Heart right ventricle (tissue), 16 donors: ENCODE data around the gene RUVBL1. TPM values are rescaled to one million over a fixed set of nuclear protein-coding genes. Genes with fewer than 3 reads are reported as not detected.

Source experiments
- ATAC-seq, 8 donors: fragments of 200-7000 bp; cut with Tn5 transposase; one replicate each; pipeline ENCODE4 v1.9.1; 2020; ENCODE audit warnings: mild to moderate bottlenecking in 8 of 8, moderate library complexity in 8 of 8, moderate number of reproducible peaks in 1 of 8
- DNase-seq, 2 donors: peaks; one replicate each; pipeline ENCODE4 v3.0.0-alpha.2; 2020
- H3K27ac ChIP-seq, 10 donors: fragments of 200-600 bp; sonication (generic) in 2 of 10; one replicate each; pipeline versions ENCODE4 v1.5.0 to v1.8.0; 2020 to 2022; ENCODE audit warnings: mild to moderate bottlenecking in 3 of 10
- H3K27me3 ChIP-seq, 7 donors: fragments of 200-600 bp; one replicate each; pipeline ENCODE4 v1.8.0; 2021 to 2022; ENCODE audit warnings: mild to moderate bottlenecking in 2 of 7
- H3K36me3 ChIP-seq, 9 donors: fragments of 200-600 bp; sonication (generic) in 1 of 9; one replicate each; pipeline versions ENCODE4 v1.5.0 to v1.8.0; 2020 to 2022; ENCODE audit warnings: mild to moderate bottlenecking in 2 of 9
- H3K4me1 ChIP-seq, 9 donors: fragments of 200-600 bp; sonication (generic) in 1 of 9; one replicate each; pipeline versions ENCODE4 v1.5.0 to v1.8.0; 2020 to 2022; ENCODE audit warnings: mild to moderate bottlenecking in 4 of 9
- H3K4me3 ChIP-seq, 10 donors: fragments of 200-600 bp; sonication (generic) in 2 of 10; one replicate each; pipeline versions ENCODE4 v1.5.0 to v1.8.0; 2020 to 2022; ENCODE audit warnings: mild to moderate bottlenecking in 7 of 10, moderate library complexity in 2 of 10
- H3K9me3 ChIP-seq, 11 donors: fragments of 200-600 bp in 10 of 11; sonication (generic) in 2 of 11; one replicate each; pipeline versions ENCODE4 v1.5.0 to v1.8.0; 2013 to 2022; ENCODE audit warnings: mild to moderate bottlenecking in 2 of 11, control low read depth in 1 of 11, moderate library complexity in 1 of 11
- WGBS, 2 donors: extraction: QIAGEN DNeasy Blood & Tissue Kit; methylation state at CpG; one replicate each; pipeline ENCODE4 v1.1.7; 2013; ENCODE audit warnings: inconsistent platforms in 1 of 2; 5-methylcytosine and 5-hydroxymethylcytosine counted together
- intact Hi-C, 10 donors: fragments of 100-400 bp; cut with DNase I; formaldehyde crosslinking; loops; one replicate each; pipeline versions ENCODE4 v1.11.1 to v1.14.2; 2022
- polyA plus RNA-seq, 2 donors: library from polyadenylated mRNA; stranded (reverse); fragments of 200-250 nt; gene quantifications; one replicate each; pipeline ENCODE4 v1.2.3, GENCODE V29; 2013
- total RNA-seq, 10 donors: library from RNA; stranded (reverse); fragmentation: NEBNext Ultra II Directional in 3 of 10; extraction: Animal tissue kit (Norgen Biotek cat#: 25700) in 3 of 10; gene quantifications; one replicate each; pipeline versions ENCODE4 v1.2.1 to v1.2.4, GENCODE V29; 2021 to 2023
- TF ChIP-seq, protein P1 (sequence below), 9 donors: fragments of 200-600 bp; sonication (generic) in 2 of 9; IDR thresholded peaks; one replicate each; pipeline versions ENCODE4 v1.5.0 to v1.8.0; 2021 to 2022; ENCODE audit warnings: antibody characterized with exemption in 9 of 9, mild to moderate bottlenecking in 5 of 9, moderate library complexity in 1 of 9
- donor health status: Arrhythmogenic right ventricular cardiomyopathy.
- donor health status: ischemic (EF 13 %, LVEDD 7.1; RV severe dilation, severe dysfunction).
- donor health status: healthy with polysubstance abuse.
- donor health status: DM: no; HTN: yes; CAD: no.
- donor health status: DM: no; HTN: no; CAD: no.
- donor health status: ischemic (EF 25% LVEDD 6.9; RV normal size, moderate dysfunction).
- donor health status: ischemic (EF 25% LVEDD 5.7; RV mildly dilated, moderate dysfunction).
- donor health status: healthy.
- donor health status: DM: yes; HTN: yes; CAD: no.
- donor health status: Ischemic cardiomyopathy.
- donor health status: ischemic (EF 35%, LVEDD 5.7; RV mildly dilated, moderate dysfunction).
- donor health status: nonischemic (EF 11% LVEDD 7.7; RV severe dilation, severe dysfunction).
- donor health status: DM: yes; HTN: yes; CAD: no.
- donor health status: PGD.
- donor health status: ischemic (EF 29% LVEDD 5.4; RV normal size, mild dysfunction).
- donor health status: nonischemic (EF 23%, LVEDD 6.1; RV moderate dilation, normal function).

RUVBL1 gene
- total and polyA plus RNA-seq, 12 donors = 9.4 to 38.5 (median 25.6) TPM

DNA sequence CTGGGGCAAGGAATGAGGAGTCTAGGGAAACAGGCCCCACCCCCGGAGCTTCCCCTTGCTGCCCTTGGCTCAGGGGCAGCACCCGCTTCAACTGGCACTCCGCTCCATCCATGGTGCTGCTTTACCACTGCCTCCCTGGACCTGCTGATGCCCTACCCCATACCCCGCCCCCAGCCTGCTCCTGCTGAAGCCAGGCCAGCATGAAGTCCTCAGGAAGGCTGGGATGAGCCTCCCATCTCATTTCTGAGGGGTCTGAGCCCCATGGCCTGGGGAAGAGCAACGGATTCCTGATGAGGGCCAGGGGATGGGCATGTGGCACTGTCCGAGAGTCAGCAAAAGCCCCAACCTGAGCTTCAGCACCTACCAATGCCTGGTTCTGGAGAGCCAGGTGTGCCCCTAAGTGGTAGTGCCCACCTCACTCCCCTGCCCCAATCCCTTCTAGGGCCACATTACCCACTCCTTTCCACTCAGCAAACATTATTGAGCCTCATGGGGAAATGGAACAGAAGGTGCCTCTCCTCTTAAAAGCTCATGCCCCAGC lies 50.4 kb downstream of the RUVBL1 start:
- DNase-seq = no peak
- H3K36me3 ChIP-seq = peaks cover 4 to 57% (median 28%) of the 10 kb centered on the region in 9 donors
- H3K27me3 ChIP-seq = no peaks in the 10 kb centered on the region

DNA sequence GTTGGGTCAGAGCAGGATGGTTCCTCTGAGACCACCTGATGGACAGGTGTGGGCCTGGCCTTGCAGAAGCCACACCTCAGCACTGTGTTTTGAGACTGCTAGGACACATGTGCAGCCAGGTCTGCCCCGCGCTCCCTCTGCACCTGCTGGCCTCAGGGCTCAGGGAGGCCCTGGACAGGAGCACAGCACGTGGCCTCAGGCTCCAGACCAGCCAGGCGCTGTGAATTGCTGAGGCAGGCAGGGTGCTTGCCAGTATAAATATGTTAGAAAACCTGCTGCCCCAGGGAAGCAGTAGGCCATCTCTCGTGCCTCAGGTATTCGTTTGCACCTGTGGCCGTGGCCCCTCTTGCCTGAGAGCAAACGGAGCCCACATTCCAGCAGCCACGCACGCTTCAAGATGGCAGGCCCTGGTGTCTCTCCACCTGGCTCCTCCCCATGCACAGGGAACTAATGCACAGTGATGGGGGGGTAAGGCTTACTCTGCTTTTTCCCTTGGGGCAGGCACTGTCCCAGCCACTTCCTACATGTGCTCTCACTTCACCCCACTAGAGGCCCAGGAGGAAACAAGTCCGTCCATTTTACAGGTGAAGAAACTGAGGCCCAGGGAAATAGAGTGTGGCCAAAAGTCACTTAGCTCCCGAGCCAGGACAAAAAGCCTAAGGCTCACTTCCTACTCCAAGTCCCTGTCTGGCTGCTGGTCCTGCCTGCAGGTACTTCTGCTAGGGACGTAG lies 51.0 kb downstream of the RUVBL1 start:
- intact Hi-C loops = loop anchor here in 2 of 10 donors (5.0 to 10.0 kb wide), 2 partner anchors 62 to 380 kb away; no protein-coding TSS in a partner anchor
- Histone ChIP-seq H3K27ac (peak overlapping the region in 5 of 10 donors; percentile 38 to 67 (median 58)), H3K4me3 (no peak overlapping the region), H3K9me3 (no peaks in the 10 kb centered on the region), H3K27me3 (no peaks in the 10 kb centered on the region), H3K4me1 (peaks cover 6 to 53% (median 33%) of the 10 kb centered on the region in 9 donors), H3K36me3 (peaks cover 4 to 64% (median 35%) of the 10 kb centered on the region in 9 donors)
- ATAC-seq (no peak), DNase-seq (no peak)
- WGBS, 2 donors = 93 to 94% methylated on average over 13 of the region's 13 CpGs
- TF ChIP-seq, protein P1, sequence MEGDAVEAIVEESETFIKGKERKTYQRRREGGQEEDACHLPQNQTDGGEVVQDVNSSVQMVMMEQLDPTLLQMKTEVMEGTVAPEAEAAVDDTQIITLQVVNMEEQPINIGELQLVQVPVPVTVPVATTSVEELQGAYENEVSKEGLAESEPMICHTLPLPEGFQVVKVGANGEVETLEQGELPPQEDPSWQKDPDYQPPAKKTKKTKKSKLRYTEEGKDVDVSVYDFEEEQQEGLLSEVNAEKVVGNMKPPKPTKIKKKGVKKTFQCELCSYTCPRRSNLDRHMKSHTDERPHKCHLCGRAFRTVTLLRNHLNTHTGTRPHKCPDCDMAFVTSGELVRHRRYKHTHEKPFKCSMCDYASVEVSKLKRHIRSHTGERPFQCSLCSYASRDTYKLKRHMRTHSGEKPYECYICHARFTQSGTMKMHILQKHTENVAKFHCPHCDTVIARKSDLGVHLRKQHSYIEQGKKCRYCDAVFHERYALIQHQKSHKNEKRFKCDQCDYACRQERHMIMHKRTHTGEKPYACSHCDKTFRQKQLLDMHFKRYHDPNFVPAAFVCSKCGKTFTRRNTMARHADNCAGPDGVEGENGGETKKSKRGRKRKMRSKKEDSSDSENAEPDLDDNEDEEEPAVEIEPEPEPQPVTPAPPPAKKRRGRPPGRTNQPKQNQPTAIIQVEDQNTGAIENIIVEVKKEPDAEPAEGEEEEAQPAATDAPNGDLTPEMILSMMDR (IDR thresholded peaks at IDR 0.05) = no peak

More for the DNA sequence above, 50.4 kb downstream of the RUVBL1 start:
- TF ChIP-seq, protein P1 (IDR thresholded peaks at IDR 0.05) = no peak
- intact Hi-C loops = loop anchor here in 2 of 10 donors (5.0 to 10.0 kb wide), 2 partner anchors 62 to 381 kb away; no protein-coding TSS in a partner anchor
- Histone ChIP-seq H3K27ac (peak overlapping the region in 8 of 10 donors; percentile 38 to 70 (median 58)), H3K4me3 (no peak overlapping the region), H3K4me1 (peaks cover 6 to 55% (median 38%) of the 10 kb centered on the region in 9 donors), H3K9me3 (no peaks in the 10 kb centered on the region)
- no peak for ATAC-seq
- 84 to 96% methylated on average over 6 of the region's 6 CpGs for WGBS, 2 donors

DNA sequence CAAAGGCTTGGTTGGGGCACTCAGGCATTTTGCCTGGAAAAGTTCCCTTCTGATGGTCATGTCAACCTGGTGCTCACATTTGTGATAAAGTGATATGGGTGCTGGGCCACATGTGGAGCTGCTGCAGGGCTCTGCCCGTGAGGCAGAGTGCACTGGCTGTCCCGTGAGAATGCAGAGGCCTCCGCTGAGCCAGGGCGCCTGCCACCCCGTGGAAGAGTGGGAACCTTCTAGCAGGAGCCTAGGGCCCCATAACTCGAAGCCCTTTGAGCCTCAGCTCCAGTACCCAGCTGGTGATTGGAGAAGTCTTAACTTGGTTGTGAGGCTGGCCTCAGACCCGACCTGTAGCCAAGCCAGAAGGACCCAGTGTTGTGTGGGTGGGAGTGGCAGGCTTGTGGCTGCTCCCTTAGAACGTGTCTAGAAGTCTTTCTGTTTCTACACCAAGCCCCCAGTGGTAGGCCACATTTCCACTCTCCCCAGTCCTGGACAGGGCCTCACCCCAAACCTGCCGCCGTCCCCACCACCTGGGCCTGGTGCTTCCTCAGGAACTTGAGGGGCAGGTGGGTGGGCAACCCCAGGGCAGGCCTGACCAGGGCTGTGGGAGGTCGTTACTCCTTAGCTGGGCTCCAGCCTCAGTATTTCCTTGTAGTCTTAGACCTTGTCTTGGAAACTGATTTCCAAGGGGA lies 51.7 kb downstream of the RUVBL1 start:
- intact Hi-C loops = loop anchor here in 2 of 10 donors (5.0 to 10.0 kb wide), 2 partner anchors 63 to 380 kb away; no protein-coding TSS in a partner anchor
- 85% methylated on average over 11 of the region's 11 CpGs for WGBS, 2 donors
- H3K36me3 ChIP-seq = peaks cover 4 to 71% (median 42%) of the 10 kb centered on the region in 9 donors
- H3K4me3 ChIP-seq = no peak overlapping the region
- H3K9me3 ChIP-seq = no peaks in the 10 kb centered on the region
- no peak for DNase-seq
- no peaks in the 10 kb centered on the region for H3K27me3 ChIP-seq
- peaks cover 3 to 46% (median 26%) of the 10 kb centered on the region in 9 donors for H3K4me1 ChIP-seq
- no peak overlapping the region for H3K27ac ChIP-seq
- TF ChIP-seq, protein P1 (IDR thresholded peaks at IDR 0.05) = no peak
- no peak for ATAC-seq
